ENCODE results near the gene RABGAP1. TPM values are rescaled to one million over a fixed set of nuclear protein-coding genes. Genes with fewer than 3 reads are reported as not detected.

RABGAP1 gene
- total RNA-seq, 2 donors from 2014 or later = 35.5 to 42.4 TPM

- no peak overlapping the region for H3K4me3 Mint-ChIP-seq
- H3K9me3 Mint-ChIP-seq = no peaks in the 10 kb centered on the region
- H3K36me3 Mint-ChIP-seq (ENCODE audit: low read depth) = peaks cover 83% of the 10 kb centered on the region
- H3K4me1 Mint-ChIP-seq = no peaks in the 10 kb centered on the region
- H3K27ac Mint-ChIP-seq = no peak overlapping the region
- ATAC-seq (replicated peaks) = no peak
- H3K27me3 Mint-ChIP-seq = no peaks in the 10 kb centered on the region
These were observed 20.3 kb downstream of the RABGAP1 start for GRCh38 chr9:122961139-122961538.

GRCh38 chr9:122975196-122975595, 34.4 kb downstream of the RABGAP1 start:
- Mint-ChIP-seq H3K27ac (no peak overlapping the region), H3K36me3 (ENCODE audit: low read depth) (peaks cover 44% of the 10 kb centered on the region), H3K9me3 (no peaks in the 10 kb centered on the region), H3K27me3 (no peaks in the 10 kb centered on the region), H3K4me1 (peaks cover 10% of the 10 kb centered on the region), H3K4me3 (no peak overlapping the region)
- no peak for ATAC-seq (replicated peaks)

- H3K36me3 Mint-ChIP-seq (ENCODE audit: low read depth) = peaks cover 17% of the 10 kb centered on the region
- H3K9me3 Mint-ChIP-seq = no peaks in the 10 kb centered on the region
- no peak overlapping the region for H3K4me3 Mint-ChIP-seq
- ATAC-seq (replicated peaks) = no peak
- peaks cover 10% of the 10 kb centered on the region for H3K4me1 Mint-ChIP-seq
- H3K27me3 Mint-ChIP-seq = no peaks in the 10 kb centered on the region
- no peak overlapping the region for H3K27ac Mint-ChIP-seq
These were observed 37.8 kb downstream of the RABGAP1 start for GRCh38 chr9:122978601-122979000.

- ATAC-seq (replicated peaks) = no peak
- peaks cover 64% of the 10 kb centered on the region for H3K36me3 Mint-ChIP-seq (ENCODE audit: low read depth)
- H3K27me3 Mint-ChIP-seq = no peaks in the 10 kb centered on the region
These were observed 45.2 kb downstream of the RABGAP1 start for GRCh38 chr9:122986010-122986409.

GRCh38 chr9:122988141-122988540, 47.3 kb downstream of the RABGAP1 start:
- Mint-ChIP-seq H3K27ac (no peak overlapping the region), H3K4me3 (no peak overlapping the region), H3K9me3 (no peaks in the 10 kb centered on the region), H3K36me3 (ENCODE audit: low read depth) (peaks cover 69% of the 10 kb centered on the region), H3K4me1 (no peaks in the 10 kb centered on the region), H3K27me3 (no peaks in the 10 kb centered on the region)
- ATAC-seq (replicated peaks) = no peak

More at GRCh38 chr9:122986010-122986409, 45.2 kb downstream of the RABGAP1 start:
- H3K9me3 Mint-ChIP-seq = no peaks in the 10 kb centered on the region
- H3K4me1 Mint-ChIP-seq = no peaks in the 10 kb centered on the region
- H3K27ac Mint-ChIP-seq = no peak overlapping the region
- no peak overlapping the region for H3K4me3 Mint-ChIP-seq

- ATAC-seq (replicated peaks) = peak; percentile 82
- Mint-ChIP-seq H3K27ac (no peak overlapping the region), H3K4me1 (no peaks in the 10 kb centered on the region), H3K4me3 (peak overlapping the region; percentile 3), H3K9me3 (no peaks in the 10 kb centered on the region), H3K36me3 (ENCODE audit: low read depth) (peaks cover 64% of the 10 kb centered on the region), H3K27me3 (no peaks in the 10 kb centered on the region)
These were observed 48.3 kb downstream of the RABGAP1 start for GRCh38 chr9:122988920-122989621.

- no peaks in the 10 kb centered on the region for H3K9me3 Mint-ChIP-seq
- no peak overlapping the region for H3K4me3 Mint-ChIP-seq
- H3K36me3 Mint-ChIP-seq (ENCODE audit: low read depth) = peaks cover 56% of the 10 kb centered on the region
- ATAC-seq (replicated peaks) = peak; percentile 92
- no peaks in the 10 kb centered on the region for H3K27me3 Mint-ChIP-seq
- H3K27ac Mint-ChIP-seq = no peak overlapping the region
- no peaks in the 10 kb centered on the region for H3K4me1 Mint-ChIP-seq
These were observed 50.6 kb downstream of the RABGAP1 start for GRCh38 chr9:122991370-122991830.

GRCh38 chr9:122996586-122996985, 55.8 kb downstream of the RABGAP1 start:
- peaks cover 4% of the 10 kb centered on the region for H3K4me1 Mint-ChIP-seq
- no peak for ATAC-seq (replicated peaks)
- H3K4me3 Mint-ChIP-seq = no peak overlapping the region
- no peaks in the 10 kb centered on the region for H3K27me3 Mint-ChIP-seq
- no peak overlapping the region for H3K27ac Mint-ChIP-seq
- H3K9me3 Mint-ChIP-seq = no peaks in the 10 kb centered on the region
- H3K36me3 Mint-ChIP-seq (ENCODE audit: low read depth) = peaks cover 68% of the 10 kb centered on the region

GRCh38 chr9:122998448-122998847, 57.6 kb downstream of the RABGAP1 start:
- Mint-ChIP-seq H3K4me3 (no peak overlapping the region), H3K9me3 (no peaks in the 10 kb centered on the region), H3K27me3 (no peaks in the 10 kb centered on the region), H3K36me3 (ENCODE audit: low read depth) (peaks cover 79% of the 10 kb centered on the region), H3K27ac (no peak overlapping the region), H3K4me1 (peaks cover 4% of the 10 kb centered on the region)
- ATAC-seq (replicated peaks) = no peak

GRCh38 chr9:123000371-123001068, 59.7 kb downstream of the RABGAP1 start:
- Mint-ChIP-seq H3K27me3 (no peaks in the 10 kb centered on the region), H3K4me3 (no peak overlapping the region), H3K4me1 (peaks cover 4% of the 10 kb centered on the region), H3K27ac (no peak overlapping the region), H3K9me3 (no peaks in the 10 kb centered on the region), H3K36me3 (ENCODE audit: low read depth) (peaks cover 86% of the 10 kb centered on the region)
- no peak for ATAC-seq (replicated peaks)

GRCh38 chr9:123002754-123003153, 61.9 kb downstream of the RABGAP1 start:
- ATAC-seq (replicated peaks) = no peak
- no peak overlapping the region for H3K4me3 Mint-ChIP-seq
- H3K36me3 Mint-ChIP-seq (ENCODE audit: low read depth) = peaks cover 74% of the 10 kb centered on the region
- no peaks in the 10 kb centered on the region for H3K27me3 Mint-ChIP-seq
- no peaks in the 10 kb centered on the region for H3K9me3 Mint-ChIP-seq
- H3K4me1 Mint-ChIP-seq = peaks cover 4% of the 10 kb centered on the region
- H3K27ac Mint-ChIP-seq = no peak overlapping the region

- H3K27me3 Mint-ChIP-seq = no peaks in the 10 kb centered on the region
- no peaks in the 10 kb centered on the region for H3K9me3 Mint-ChIP-seq
- peaks cover 66% of the 10 kb centered on the region for H3K36me3 Mint-ChIP-seq (ENCODE audit: low read depth)
- no peak overlapping the region for H3K4me3 Mint-ChIP-seq
- H3K27ac Mint-ChIP-seq = no peak overlapping the region
- no peak for ATAC-seq (replicated peaks)
- peaks cover 4% of the 10 kb centered on the region for H3K4me1 Mint-ChIP-seq
These were observed 62.6 kb downstream of the RABGAP1 start for GRCh38 chr9:123003466-123003865.

- H3K4me3 Mint-ChIP-seq = no peak overlapping the region
- no peak for ATAC-seq (replicated peaks)
- H3K9me3 Mint-ChIP-seq = no peaks in the 10 kb centered on the region
- H3K27ac Mint-ChIP-seq = no peak overlapping the region
- H3K4me1 Mint-ChIP-seq = no peaks in the 10 kb centered on the region
- H3K36me3 Mint-ChIP-seq (ENCODE audit: low read depth) = peaks cover 61% of the 10 kb centered on the region
- no peaks in the 10 kb centered on the region for H3K27me3 Mint-ChIP-seq
These were observed 65.1 kb downstream of the RABGAP1 start for GRCh38 chr9:123005964-123006363.

GRCh38 chr9:123007269-123007668, 66.4 kb downstream of the RABGAP1 start:
- H3K27ac Mint-ChIP-seq = no peak overlapping the region
- H3K4me1 Mint-ChIP-seq = no peaks in the 10 kb centered on the region
- H3K27me3 Mint-ChIP-seq = no peaks in the 10 kb centered on the region
- no peak overlapping the region for H3K4me3 Mint-ChIP-seq
- H3K9me3 Mint-ChIP-seq = no peaks in the 10 kb centered on the region
- ATAC-seq (replicated peaks) = no peak
- peaks cover 63% of the 10 kb centered on the region for H3K36me3 Mint-ChIP-seq (ENCODE audit: low read depth)

- H3K36me3 Mint-ChIP-seq (ENCODE audit: low read depth) = peaks cover 67% of the 10 kb centered on the region
- no peaks in the 10 kb centered on the region for H3K9me3 Mint-ChIP-seq
- H3K4me1 Mint-ChIP-seq = no peaks in the 10 kb centered on the region
- no peak overlapping the region for H3K4me3 Mint-ChIP-seq
- no peaks in the 10 kb centered on the region for H3K27me3 Mint-ChIP-seq
- no peak overlapping the region for H3K27ac Mint-ChIP-seq
- ATAC-seq (replicated peaks) = no peak
These were observed 68.1 kb downstream of the RABGAP1 start for GRCh38 chr9:123008909-123009308.
